Esophagus squamous epithelium (tissue), 5 donors: ENCODE data around the gene RASA2. TPM values are rescaled to one million over a fixed set of nuclear protein-coding genes. Genes with fewer than 3 reads are reported as not detected.

Source experiments
- DNase-seq: peaks from one replicate; lab custom pipeline; 2025; lab: John Stamatoyannopoulos, UW
- H3K27ac ChIP-seq, 4 donors: fragments of 200-600 bp; sonication (generic); one replicate each; pipeline ENCODE4 v1.5.1; 2016 to 2019; ENCODE audit warnings: mild to moderate bottlenecking in 1 of 4
- H3K27me3 ChIP-seq, 4 donors: fragments of 200-600 bp; sonication (generic); 1 replicate in 3 of 4; 2 replicates in 1 of 4; pipeline versions ENCODE4 v1.5.1 to v1.6.0; 2017 to 2021; ENCODE audit warnings: antibody characterized with exemption in 1 of 4
- H3K36me3 ChIP-seq, 3 donors: fragments of 200-600 bp; sonication (generic); one replicate each; pipeline ENCODE4 v1.5.1; 2016 to 2019
- H3K4me1 ChIP-seq, 3 donors: fragments of 200-600 bp; sonication (generic); one replicate each; pipeline ENCODE4 v1.5.1; 2017 to 2019
- H3K4me3 ChIP-seq, 4 donors: fragments of 200-600 bp; sonication (generic); 1 replicate in 3 of 4; 2 replicates in 1 of 4; pipeline ENCODE4 v1.5.1; 2016 to 2019; ENCODE audit warnings: mild to moderate bottlenecking in 2 of 4, moderate library complexity in 1 of 4
- H3K9me3 ChIP-seq, 3 donors: fragments of 200-600 bp; sonication (generic); one replicate each; pipeline ENCODE4 v1.5.1; 2016 to 2019
- CTCF ChIP-seq, 6 experiments: fragments of 450-650 bp in 4 of 6; fragments of 200-600 bp in 2 of 6; sonication (generic) in 2 of 6; IDR thresholded peaks; one replicate each; pipeline ENCODE4 v1.5.1; 2016 to 2019; ENCODE audit warnings: antibody characterized with exemption in 6 of 6, mild to moderate bottlenecking in 4 of 6, moderate library complexity in 4 of 6
- POLR2A ChIP-seq, 4 donors: fragments of 450-650 bp; IDR thresholded peaks; one replicate each; pipeline ENCODE4 v1.6.1; 2017; ENCODE audit warnings: antibody characterized with exemption in 4 of 4, mild to moderate bottlenecking in 4 of 4, moderate library complexity in 3 of 4
- WGBS, 2 donors: methylation state at CpG; one replicate each; pipeline ENCODE4 v1.1.5; 2018; 5-methylcytosine and 5-hydroxymethylcytosine counted together
- intact Hi-C: fragments of 100-400 bp; cut with DNase I; formaldehyde crosslinking; loops from one replicate; pipeline ENCODE4 v1.15.0; 2022
- total RNA-seq, 4 donors: library from RNA; depleted of rRNA; stranded (reverse); fragments of >200 nt; gene quantifications; one replicate each; pipeline ENCODE4 v1.1.0, GENCODE V29; 2016
- donor health status: DM: yes; HTN: yes; CAD: no.

The RASA2 gene
- total RNA-seq, 4 donors from 2014 or later, result 12.6 to 24.6 (median 19.4) TPM

- intact Hi-C loops, result no loop called here
- no peak overlapping the region for H3K27ac ChIP-seq
- H3K36me3 ChIP-seq, result no peaks in the 10 kb centered on the region
- H3K4me1 ChIP-seq, result no peaks in the 10 kb centered on the region
- TF ChIP-seq CTCF (IDR thresholded peaks at IDR 0.05), result no peak
- TF ChIP-seq POLR2A (IDR thresholded peaks at IDR 0.05), result no peak
- DNase-seq, result no peak
- H3K9me3 ChIP-seq, result no peaks in the 10 kb centered on the region
- no peak overlapping the region for H3K4me3 ChIP-seq
- no peaks in the 10 kb centered on the region for H3K27me3 ChIP-seq
Measured at GRCh38 chr3:141643391-141643790, 156.6 kb downstream of the RASA2 start.

GRCh38 chr3:141643796-141644195, 157.0 kb downstream of the RASA2 start:
- DNase-seq, result no peak
- no peaks in the 10 kb centered on the region for H3K27me3 ChIP-seq
- no peaks in the 10 kb centered on the region for H3K9me3 ChIP-seq
- H3K36me3 ChIP-seq, result no peaks in the 10 kb centered on the region
- 53 to 58% methylated on average over 1 of the region's 1 CpG for WGBS, 2 donors
- H3K4me1 ChIP-seq, result no peaks in the 10 kb centered on the region
- H3K4me3 ChIP-seq, result no peak overlapping the region
- TF ChIP-seq CTCF (IDR thresholded peaks at IDR 0.05) (no peak), POLR2A (IDR thresholded peaks at IDR 0.05) (no peak)
- no peak overlapping the region for H3K27ac ChIP-seq
- intact Hi-C loops, result no loop called here

GRCh38 chr3:141644931-141645330, 158.1 kb downstream of the RASA2 start:
- WGBS, 2 donors, result 52 to 59% methylated on average over 3 of the region's 5 CpGs
- TF ChIP-seq POLR2A (IDR thresholded peaks at IDR 0.05), result no peak
- TF ChIP-seq CTCF (IDR thresholded peaks at IDR 0.05), result peak in 5 of 6 experiments; percentile 35 to 72 (median 51)
- no peaks in the 10 kb centered on the region for H3K4me1 ChIP-seq
- no peak overlapping the region for H3K4me3 ChIP-seq
- H3K27ac ChIP-seq, result no peak overlapping the region
- no peaks in the 10 kb centered on the region for H3K27me3 ChIP-seq
- DNase-seq, result peak; percentile 28
- intact Hi-C loops, result no loop called here
- no peaks in the 10 kb centered on the region for H3K36me3 ChIP-seq
- H3K9me3 ChIP-seq, result no peaks in the 10 kb centered on the region

- no peak for TF ChIP-seq POLR2A (IDR thresholded peaks at IDR 0.05)
- TF ChIP-seq CTCF (IDR thresholded peaks at IDR 0.05), result no peak
- H3K27ac ChIP-seq, result no peak overlapping the region
Measured at GRCh38 chr3:141646760-141647561, 160.1 kb downstream of the RASA2 start.

GRCh38 chr3:141647562-141647915, 160.7 kb downstream of the RASA2 start:
- Histone ChIP-seq H3K9me3 (no peaks in the 10 kb centered on the region), H3K27ac (no peak overlapping the region), H3K4me3 (no peak overlapping the region), H3K4me1 (no peaks in the 10 kb centered on the region), H3K27me3 (no peaks in the 10 kb centered on the region), H3K36me3 (no peaks in the 10 kb centered on the region)
- intact Hi-C loops, result no loop called here
- WGBS, 2 donors, result 35 to 66% methylated on average over 3 of the region's 3 CpGs
- DNase-seq, result no peak
- no peak for TF ChIP-seq CTCF (IDR thresholded peaks at IDR 0.05)
- TF ChIP-seq POLR2A (IDR thresholded peaks at IDR 0.05), result no peak

More at GRCh38 chr3:141646760-141647561, 160.1 kb downstream of the RASA2 start:
- WGBS, 2 donors, result 66 to 79% methylated on average over 8 of the region's 8 CpGs
- no peaks in the 10 kb centered on the region for H3K36me3 ChIP-seq
- H3K4me1 ChIP-seq, result no peaks in the 10 kb centered on the region
- no peaks in the 10 kb centered on the region for H3K27me3 ChIP-seq
- no peaks in the 10 kb centered on the region for H3K9me3 ChIP-seq
- DNase-seq, result no peak
- intact Hi-C loops, result no loop called here
- H3K4me3 ChIP-seq, result no peak overlapping the region
